HepG2 (cell line): ENCODE data around the gene WDR93. TPM values are rescaled to one million over a fixed set of nuclear protein-coding genes. Genes with fewer than 3 reads are reported as not detected.
A peak's percentile ranks its signal among the peaks of the same experiment; 100 is the strongest.

ENCODE experiments used
- GLI4 ChIP-seq: sonication (generic); formaldehyde crosslinking; IDR thresholded peaks from 2 replicates; pipeline ENCODE4 v1.5.1; 2020; ENCODE audit warnings: missing genetic modification reagents, mild to moderate bottlenecking, moderate library complexity, borderline replicate concordance
- GPN1 ChIP-seq: sonication (generic); formaldehyde crosslinking; IDR thresholded peaks from 2 replicates; pipeline ENCODE4 v1.5.1; 2020; ENCODE audit warnings: missing genetic modification reagents, borderline replicate concordance
- KDM3A ChIP-seq: IDR thresholded peaks from 2 replicates; pipeline ENCODE4 v1.6.1; 2018; ENCODE audit warnings: low read depth, missing compliant biosample characterization
- KLF12 ChIP-seq: sonication (generic); formaldehyde crosslinking; IDR thresholded peaks from 2 replicates; pipeline ENCODE4 v1.4.0; 2020; ENCODE audit warnings: missing genetic modification reagents, borderline replicate concordance
- LCORL ChIP-seq, 2 experiments: fragments of 450-650 bp in 1 of 2; sonication (generic) in 1 of 2; formaldehyde crosslinking in 1 of 2; IDR thresholded peaks; 2 replicates each; pipeline versions ENCODE4 v1.5.0 to v1.6.1; 2017 to 2020; ENCODE audit warnings: antibody characterized with exemption in 1 of 2, missing genetic modification reagents in 1 of 2
- LRRFIP1 ChIP-seq: sonication (generic); formaldehyde crosslinking; conservative IDR thresholded peaks from 2 replicates; pipeline ENCODE4 v1.4.0; 2020; ENCODE audit warnings: missing genetic modification reagents
- MYPOP ChIP-seq: sonication (generic); formaldehyde crosslinking; IDR thresholded peaks from 2 replicates; pipeline ENCODE4 v1.8.1; 2023; ENCODE audit warnings: mild to moderate bottlenecking, moderate library complexity, missing genetic modification reagents
- NR2F2 ChIP-seq: IDR thresholded peaks from 2 replicates; pipeline ENCODE4 v1.6.1; 2012; ENCODE audit warnings: low read depth, inconsistent platforms, borderline replicate concordance
- REST ChIP-seq, 2 experiments: IDR thresholded peaks; 2 replicates each; pipeline ENCODE4 v1.6.1; 2011 to 2012; ENCODE audit warnings: low read length in 2 of 2, borderline replicate concordance in 1 of 2, low read depth in 1 of 2, mild to moderate bottlenecking in 1 of 2, moderate library complexity in 1 of 2
- SP1 ChIP-seq, 2 experiments: fragments of 450-650 bp in 1 of 2; sonication (generic) in 1 of 2; formaldehyde crosslinking in 1 of 2; IDR thresholded peaks; 2 replicates each; pipeline versions ENCODE4 v1.4.0 to v1.6.1; 2016 to 2020; ENCODE audit warnings: missing genetic modification reagents in 1 of 2
- ZC3H4 ChIP-seq: sonication (generic); formaldehyde crosslinking; IDR thresholded peaks from 2 replicates; pipeline ENCODE4 v1.4.0; 2020; ENCODE audit warnings: missing genetic modification reagents, borderline replicate concordance
- ZFP37 ChIP-seq: sonication (generic); formaldehyde crosslinking; IDR thresholded peaks from 2 replicates; pipeline ENCODE4 v1.4.0; 2020; ENCODE audit warnings: missing genetic modification reagents, borderline replicate concordance
- ZMAT5 ChIP-seq: sonication (generic); formaldehyde crosslinking; IDR thresholded peaks from 2 replicates; pipeline ENCODE4 v1.5.0; 2020; ENCODE audit warnings: mild to moderate bottlenecking, low read depth, missing genetic modification reagents, borderline replicate concordance
- ZNF256 ChIP-seq: sonication (generic); formaldehyde crosslinking; conservative IDR thresholded peaks from 2 replicates; pipeline ENCODE4 v1.4.0; 2020; ENCODE audit warnings: missing genetic modification reagents
- ZSCAN22 ChIP-seq: sonication (generic); formaldehyde crosslinking; IDR thresholded peaks from 2 replicates; pipeline ENCODE4 v1.4.0; 2020; ENCODE audit warnings: mild to moderate bottlenecking, missing genetic modification reagents
- polyA plus RNA-seq, 8 experiments: library from polyadenylated mRNA; depleted of rRNA in 3 of 8; stranded (reverse) in 7 of 8; unstranded in 1 of 8; fragments of >200 nt; fragmentation: Illumina TruSeq in 4 of 8; extraction: Trizol in 4 of 8; gene quantifications; 2 replicates each; pipeline versions ENCODE4 v1.2.1 to v1.2.3, GENCODE V29; 2011 to 2016; ENCODE audit warnings: low read depth in 4 of 8, missing spikeins in 1 of 8, mixed read lengths in 1 of 8; ENCODE audit not compliant: insufficient read depth in 1 of 8
- total RNA-seq, 5 experiments: library from RNA; depleted of rRNA; stranded (reverse); fragments of >200 nt; fragmentation: Illumina TruSeq; extraction: Trizol; gene quantifications; 2 replicates each; pipeline ENCODE4 v1.2.3, GENCODE V29; 2016; ENCODE audit warnings: low read depth in 1 of 5
- TF ChIP-seq, protein P1 (sequence below): sonication (generic); formaldehyde crosslinking; IDR thresholded peaks from 2 replicates; pipeline ENCODE4 v1.4.0; 2020; ENCODE audit warnings: low read depth, missing genetic modification reagents

The WDR93 gene
- total and polyA plus RNA-seq, 2 of the 13 experiments (the other 11 are each of a cell fraction or from before 2014, with no cell fraction given): 0.07 TPM; not detected in 1

DNA sequence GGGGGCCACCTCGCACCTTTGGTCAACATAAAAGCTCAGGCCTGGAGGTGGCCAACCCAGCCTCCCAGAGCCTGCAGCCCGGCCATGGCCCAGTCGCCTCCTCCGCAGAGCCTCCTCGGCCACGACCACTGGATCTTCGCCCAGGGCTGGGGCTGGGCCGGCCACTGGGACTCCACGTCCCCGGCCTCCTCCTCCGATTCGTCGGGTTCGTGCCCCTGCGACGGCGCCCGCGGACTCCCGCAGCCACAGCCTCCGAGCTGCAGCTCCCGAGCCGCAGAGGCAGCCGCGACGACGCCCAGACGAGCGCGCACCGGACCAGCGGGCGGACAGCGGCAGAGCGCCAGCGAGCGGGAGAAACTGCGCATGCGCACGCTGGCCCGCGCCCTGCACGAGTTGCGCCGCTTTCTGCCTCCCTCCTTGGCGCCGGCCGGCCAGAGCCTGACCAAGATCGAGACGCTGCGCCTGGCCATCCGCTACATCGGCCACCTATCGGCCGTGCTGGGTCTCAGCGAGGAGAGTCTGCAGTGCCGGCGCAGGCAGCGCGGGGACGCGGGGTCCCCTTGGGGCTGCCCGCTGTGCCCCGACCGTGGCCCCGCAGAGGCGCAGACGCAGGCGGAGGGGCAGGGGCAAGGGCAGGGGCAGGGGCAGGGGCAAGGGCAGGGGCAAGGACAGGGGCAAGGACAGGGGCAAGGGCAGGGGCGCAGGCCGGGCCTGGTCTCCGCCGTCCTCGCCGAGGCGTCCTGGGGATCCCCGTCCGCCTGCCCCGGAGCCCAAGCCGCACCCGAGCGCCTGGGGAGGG is 85.9 kb downstream of the WDR93 start, which contains the start of gene MESP2 (continued):
- TF ChIP-seq, protein P1, sequence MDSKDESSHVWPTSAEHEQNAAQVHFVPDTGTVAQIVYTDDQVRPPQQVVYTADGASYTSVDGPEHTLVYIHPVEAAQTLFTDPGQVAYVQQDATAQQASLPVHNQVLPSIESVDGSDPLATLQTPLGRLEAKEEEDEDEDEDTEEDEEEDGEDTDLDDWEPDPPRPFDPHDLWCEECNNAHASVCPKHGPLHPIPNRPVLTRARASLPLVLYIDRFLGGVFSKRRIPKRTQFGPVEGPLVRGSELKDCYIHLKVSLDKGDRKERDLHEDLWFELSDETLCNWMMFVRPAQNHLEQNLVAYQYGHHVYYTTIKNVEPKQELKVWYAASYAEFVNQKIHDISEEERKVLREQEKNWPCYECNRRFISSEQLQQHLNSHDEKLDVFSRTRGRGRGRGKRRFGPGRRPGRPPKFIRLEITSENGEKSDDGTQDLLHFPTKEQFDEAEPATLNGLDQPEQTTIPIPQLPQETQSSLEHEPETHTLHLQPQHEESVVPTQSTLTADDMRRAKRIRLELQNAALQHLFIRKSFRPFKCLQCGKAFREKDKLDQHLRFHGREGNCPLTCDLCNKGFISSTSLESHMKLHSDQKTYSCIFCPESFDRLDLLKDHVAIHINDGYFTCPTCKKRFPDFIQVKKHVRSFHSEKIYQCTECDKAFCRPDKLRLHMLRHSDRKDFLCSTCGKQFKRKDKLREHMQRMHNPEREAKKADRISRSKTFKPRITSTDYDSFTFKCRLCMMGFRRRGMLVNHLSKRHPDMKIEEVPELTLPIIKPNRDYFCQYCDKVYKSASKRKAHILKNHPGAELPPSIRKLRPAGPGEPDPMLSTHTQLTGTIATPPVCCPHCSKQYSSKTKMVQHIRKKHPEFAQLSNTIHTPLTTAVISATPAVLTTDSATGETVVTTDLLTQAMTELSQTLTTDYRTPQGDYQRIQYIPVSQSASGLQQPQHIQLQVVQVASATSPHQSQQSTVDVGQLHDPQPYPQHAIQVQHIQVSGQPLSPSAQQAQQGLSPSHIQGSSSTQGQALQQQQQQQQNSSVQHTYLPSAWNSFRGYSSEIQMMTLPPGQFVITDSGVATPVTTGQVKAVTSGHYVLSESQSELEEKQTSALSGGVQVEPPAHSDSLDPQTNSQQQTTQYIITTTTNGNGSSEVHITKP (CRISPR knock-in tag): no peak
- TF ChIP-seq REST (IDR thresholded peaks at IDR 0.05; ENCODE audit: borderline replicate concordance in 1 of 2, low read depth in 1 of 2, low read length in 2 of 2): no peak
- TF ChIP-seq ZC3H4 (CRISPR knock-in tag): no peak
- no peak for TF ChIP-seq ZFP37 (CRISPR knock-in tag)
- TF ChIP-seq KDM3A (CRISPR knock-in tag): peak; percentile 59; the same call in 1 of the 2 replicates
- TF ChIP-seq GPN1 (CRISPR knock-in tag): no peak
- no peak for TF ChIP-seq ZSCAN22
- no peak for TF ChIP-seq LCORL (IDR thresholded peaks at IDR 0.05)
- TF ChIP-seq LCORL (CRISPR knock-in tag; IDR thresholded peaks at IDR 0.05): 0 out of 2 replicates have a peak, but pooled peaks have one; percentile 23
- no peak for TF ChIP-seq SP1 (IDR thresholded peaks at IDR 0.05)
- no peak for TF ChIP-seq SP1 (CRISPR knock-in tag; IDR thresholded peaks at IDR 0.05)
- no peak for TF ChIP-seq KLF12 (CRISPR knock-in tag)
- no peak for TF ChIP-seq ZMAT5 (CRISPR knock-in tag)
- peak; percentile 65; the same call in 1 of the 2 replicates for TF ChIP-seq GLI4 (CRISPR knock-in tag)
- TF ChIP-seq LRRFIP1 (CRISPR knock-in tag): no peak
- TF ChIP-seq NR2F2: no peak
- no peak for TF ChIP-seq ZNF256 (CRISPR knock-in tag)
- TF ChIP-seq MYPOP (CRISPR knock-in tag): peak; percentile 100
